KMS-11 (cell line): ENCODE measurements around the gene ZP1.

ENCODE experiments used
- H2AFZ ChIP-seq: fragments of 200-600 bp; sonication (generic); 2 replicates; pipeline ENCODE4 v1.6.1; 2016; ENCODE audit warnings: antibody characterized with exemption, mixed run types, low read depth
- H3K27ac ChIP-seq: fragments of 200-600 bp; sonication (generic); 2 replicates; pipeline ENCODE4 v1.6.1; 2016; ENCODE audit warnings: mild to moderate bottlenecking, mixed run types
- H3K27me3 ChIP-seq: fragments of 200-600 bp; sonication (generic); 2 replicates; pipeline ENCODE4 v1.6.1; 2017; ENCODE audit warnings: mild to moderate bottlenecking, low read depth, mixed run types, moderate library complexity; ENCODE audit not compliant: insufficient read depth
- H3K36me3 ChIP-seq: fragments of 200-600 bp; sonication (generic); 2 replicates; pipeline ENCODE4 v1.6.1; 2017; ENCODE audit warnings: mild to moderate bottlenecking, mixed run types; ENCODE audit not compliant: insufficient read depth
- H3K4me1 ChIP-seq: fragments of 200-600 bp; sonication (generic); 2 replicates; pipeline ENCODE4 v1.6.1; 2016; ENCODE audit warnings: mild to moderate bottlenecking, low read depth, mixed run types; ENCODE audit not compliant: poor library complexity, severe bottlenecking
- H3K4me2 ChIP-seq: fragments of 200-600 bp; sonication (generic); 2 replicates; pipeline ENCODE4 v1.7.0; 2016; ENCODE audit warnings: mild to moderate bottlenecking, mixed run types
- H3K4me3 ChIP-seq: fragments of 200-600 bp; sonication (generic); IDR thresholded peaks from 2 replicates; pipeline ENCODE4 v1.6.1; 2017; ENCODE audit warnings: low read depth, low read length, mixed read lengths; ENCODE audit not compliant: insufficient read depth
- H3K79me2 ChIP-seq: fragments of 200-600 bp; sonication (generic); 2 replicates; pipeline ENCODE4 v1.6.1; 2016; ENCODE audit warnings: low read depth, mixed run types; ENCODE audit not compliant: insufficient read depth
- H3K9ac ChIP-seq: fragments of 200-600 bp; sonication (generic); 2 replicates; pipeline ENCODE4 v1.6.1; 2016; ENCODE audit warnings: mild to moderate bottlenecking, mixed run types
- H4K20me1 ChIP-seq: fragments of 200-600 bp; sonication (generic); 2 replicates; pipeline ENCODE4 v1.6.1; 2016; ENCODE audit warnings: mild to moderate bottlenecking, mixed run types; ENCODE audit not compliant: insufficient read depth
- CTCF ChIP-seq: fragments of 200-600 bp; sonication (generic); conservative IDR thresholded peaks from 2 replicates; pipeline ENCODE4 v1.6.1; 2017; ENCODE audit warnings: low read depth, mild to moderate bottlenecking, antibody characterized with exemption, low read length, moderate library complexity, mixed read lengths

Gene ZP1

GRCh38 chr11:60851327-60852104, 15.8 kb upstream of the ZP1 start:
- Histone ChIP-seq H3K4me3 (no peak overlapping the region), H3K27ac (no peak overlapping the region), H3K27me3 (no peaks in the 10 kb centered on the region), H3K79me2 (peaks cover 13% of the 10 kb centered on the region), H3K4me1 (no peaks in the 10 kb centered on the region), H3K9ac (no peak overlapping the region), H4K20me1 (no peaks in the 10 kb centered on the region), H3K4me2 (no peak overlapping the region), H2AFZ (no peak overlapping the region), H3K36me3 (peaks cover 6% of the 10 kb centered on the region; the same call in 1 of the 2 replicates)
- no peak for TF ChIP-seq CTCF

- H3K36me3 ChIP-seq = peaks cover 6% of the 10 kb centered on the region; the same call in 1 of the 2 replicates
- TF ChIP-seq CTCF = no peak
- no peak overlapping the region for H3K27ac ChIP-seq
- H3K4me2 ChIP-seq = no peak overlapping the region
- no peak overlapping the region for H3K4me3 ChIP-seq
- H4K20me1 ChIP-seq = no peaks in the 10 kb centered on the region
- H3K79me2 ChIP-seq = peaks cover 5% of the 10 kb centered on the region
- H3K9ac ChIP-seq = no peak overlapping the region
- H2AFZ ChIP-seq = no peak overlapping the region
- H3K27me3 ChIP-seq = no peaks in the 10 kb centered on the region
- no peaks in the 10 kb centered on the region for H3K4me1 ChIP-seq
These were observed 15.0 kb upstream of the ZP1 start for GRCh38 chr11:60852117-60852981.

GRCh38 chr11:60852982-60853950, 14.1 kb upstream of the ZP1 start:
- TF ChIP-seq CTCF = no peak
- H3K27ac ChIP-seq = no peak overlapping the region
- H3K27me3 ChIP-seq = no peaks in the 10 kb centered on the region
- no peak overlapping the region for H3K4me3 ChIP-seq
- no peaks in the 10 kb centered on the region for H3K79me2 ChIP-seq
- no peak overlapping the region for H2AFZ ChIP-seq
- H3K9ac ChIP-seq = no peak overlapping the region
- H3K36me3 ChIP-seq = peaks cover 6% of the 10 kb centered on the region; the same call in 1 of the 2 replicates
- H4K20me1 ChIP-seq = no peaks in the 10 kb centered on the region
- H3K4me1 ChIP-seq = no peaks in the 10 kb centered on the region
- H3K4me2 ChIP-seq = no peak overlapping the region

GRCh38 chr11:60854140-60854846, 13.0 kb upstream of the ZP1 start:
- Histone ChIP-seq H3K27me3 (no peaks in the 10 kb centered on the region), H3K4me1 (no peaks in the 10 kb centered on the region), H3K4me2 (no peak overlapping the region), H3K4me3 (no peak overlapping the region), H2AFZ (no peak overlapping the region), H3K36me3 (peaks cover 6% of the 10 kb centered on the region; the same call in 1 of the 2 replicates), H4K20me1 (no peaks in the 10 kb centered on the region), H3K9ac (no peak overlapping the region), H3K27ac (no peak overlapping the region), H3K79me2 (no peaks in the 10 kb centered on the region)
- no peak for TF ChIP-seq CTCF
